Smooth muscle cell (in vitro differentiated cells): ENCODE results near the gene DSCAM. TPM values are rescaled to one million over a fixed set of nuclear protein-coding genes. Genes with fewer than 3 reads are reported as not detected.

Experiments
- DNase-seq: peaks from one replicate; lab custom pipeline; 2025; ENCODE audit not compliant: unreplicated experiment; lab: John Stamatoyannopoulos, UW
- H2AFZ ChIP-seq: fragments of 200-600 bp; sonication (generic); 2 replicates; pipeline ENCODE4 v1.6.0; 2016; ENCODE audit warnings: antibody characterized with exemption, low read depth, mild to moderate bottlenecking
- H3F3A ChIP-seq: fragments of 200-600 bp; sonication (generic); 2 replicates; pipeline ENCODE4 v1.6.0; 2017; ENCODE audit warnings: antibody characterized with exemption, low read depth
- H3K27ac ChIP-seq: fragments of 200-600 bp; sonication (generic); 2 replicates; pipeline ENCODE4 v1.5.1; 2016; ENCODE audit warnings: low read depth, mild to moderate bottlenecking
- H3K27me3 ChIP-seq: fragments of 200-600 bp; sonication (generic); 2 replicates; pipeline ENCODE4 v1.6.1; 2016; ENCODE audit warnings: low read depth, mild to moderate bottlenecking
- H3K36me3 ChIP-seq: fragments of 200-600 bp; sonication (generic); 2 replicates; pipeline ENCODE4 v1.5.1; 2016; ENCODE audit warnings: low read depth
- H3K4me1 ChIP-seq: fragments of 200-600 bp; sonication (generic); 2 replicates; pipeline ENCODE4 v1.5.1; 2016; ENCODE audit warnings: low read depth
- H3K4me2 ChIP-seq: fragments of 200-600 bp; sonication (generic); 2 replicates; pipeline ENCODE4 v1.6.0; 2016; ENCODE audit warnings: mild to moderate bottlenecking
- H3K4me3 ChIP-seq: fragments of 200-600 bp; sonication (generic); 2 replicates; pipeline ENCODE4 v1.5.1; 2016; ENCODE audit warnings: mild to moderate bottlenecking
- H3K79me2 ChIP-seq: fragments of 200-600 bp; sonication (generic); 2 replicates; pipeline ENCODE4 v1.6.0; 2016; ENCODE audit warnings: low read depth, mild to moderate bottlenecking
- H3K9ac ChIP-seq: fragments of 200-600 bp; sonication (generic); 2 replicates; pipeline ENCODE4 v1.6.0; 2016; ENCODE audit warnings: low read depth
- H3K9me3 ChIP-seq: fragments of 200-600 bp; sonication (generic); replicated peaks from 2 replicates; pipeline ENCODE4 v1.5.1; 2016; ENCODE audit warnings: low read depth
- H4K20me1 ChIP-seq: fragments of 200-600 bp; sonication (generic); 2 replicates; pipeline ENCODE4 v1.6.0; 2016; ENCODE audit warnings: low read depth
- WGBS: methylation state at CpG from one replicate; pipeline ENCODE4 v1.1.7; 2016; ENCODE audit warnings: low lambda C conversion rate; 5-methylcytosine and 5-hydroxymethylcytosine counted together
- polyA plus RNA-seq: library from polyadenylated mRNA; unstranded; fragments of >200 nt; fragmentation: Nextera tagmentation; extraction: Ambion mirVana; gene quantifications from 2 replicates; pipeline ENCODE4 v1.2.1, GENCODE V29; 2016
- total RNA-seq: library from RNA; depleted of rRNA; stranded (reverse); fragments of >200 nt; gene quantifications from 2 replicates; pipeline ENCODE4 v1.2.3, GENCODE V29; 2014
- TF ChIP-seq, protein P1 (sequence below): fragments of 200-600 bp; sonication (generic); IDR thresholded peaks from 2 replicates; pipeline ENCODE4 v1.5.1; 2017; ENCODE audit warnings: borderline replicate concordance, mild to moderate bottlenecking, antibody characterized with exemption; ENCODE audit not compliant: insufficient read depth, poor library complexity, severe bottlenecking

Gene DSCAM
- total and polyA plus RNA-seq, 2 experiments from 2014 or later, result not detected

DNA sequence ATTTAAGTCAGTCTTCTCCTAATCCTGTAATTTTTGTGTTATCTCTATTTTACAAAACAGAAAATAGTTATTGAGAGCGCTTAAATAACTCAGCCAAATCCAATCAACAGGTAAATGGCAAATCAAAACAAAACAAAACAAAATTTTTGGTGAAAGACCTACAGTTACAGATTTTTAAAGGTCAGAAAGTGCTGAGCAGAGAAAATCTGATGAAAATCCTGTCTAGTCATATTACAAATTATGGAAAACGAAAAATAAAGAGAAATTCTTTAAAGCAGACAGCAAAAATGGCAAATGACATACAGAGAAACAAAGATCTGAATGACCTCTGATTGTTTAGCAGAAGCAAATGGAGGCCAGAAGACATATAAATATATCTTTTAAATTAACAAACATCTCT is 497.4 kb downstream of the DSCAM start:
- Histone ChIP-seq H3K9ac (no peak overlapping the region), H2AFZ (no peak overlapping the region), H3K79me2 (no peaks in the 10 kb centered on the region), H3K27me3 (no peaks in the 10 kb centered on the region), H4K20me1 (no peaks in the 10 kb centered on the region), H3K27ac (no peak overlapping the region), H3K9me3 (no peaks in the 10 kb centered on the region), H3K4me2 (no peak overlapping the region), H3K4me3 (no peak overlapping the region), H3K4me1 (no peaks in the 10 kb centered on the region), H3K36me3 (no peaks in the 10 kb centered on the region), H3F3A (no peaks in the 10 kb centered on the region)
- WGBS, result 81% methylated on average over 2 of the region's 2 CpGs
- no peak for DNase-seq
- TF ChIP-seq, protein P1, sequence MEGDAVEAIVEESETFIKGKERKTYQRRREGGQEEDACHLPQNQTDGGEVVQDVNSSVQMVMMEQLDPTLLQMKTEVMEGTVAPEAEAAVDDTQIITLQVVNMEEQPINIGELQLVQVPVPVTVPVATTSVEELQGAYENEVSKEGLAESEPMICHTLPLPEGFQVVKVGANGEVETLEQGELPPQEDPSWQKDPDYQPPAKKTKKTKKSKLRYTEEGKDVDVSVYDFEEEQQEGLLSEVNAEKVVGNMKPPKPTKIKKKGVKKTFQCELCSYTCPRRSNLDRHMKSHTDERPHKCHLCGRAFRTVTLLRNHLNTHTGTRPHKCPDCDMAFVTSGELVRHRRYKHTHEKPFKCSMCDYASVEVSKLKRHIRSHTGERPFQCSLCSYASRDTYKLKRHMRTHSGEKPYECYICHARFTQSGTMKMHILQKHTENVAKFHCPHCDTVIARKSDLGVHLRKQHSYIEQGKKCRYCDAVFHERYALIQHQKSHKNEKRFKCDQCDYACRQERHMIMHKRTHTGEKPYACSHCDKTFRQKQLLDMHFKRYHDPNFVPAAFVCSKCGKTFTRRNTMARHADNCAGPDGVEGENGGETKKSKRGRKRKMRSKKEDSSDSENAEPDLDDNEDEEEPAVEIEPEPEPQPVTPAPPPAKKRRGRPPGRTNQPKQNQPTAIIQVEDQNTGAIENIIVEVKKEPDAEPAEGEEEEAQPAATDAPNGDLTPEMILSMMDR, result no peak

- Histone ChIP-seq H2AFZ (no peak overlapping the region), H3K9ac (no peak overlapping the region), H3F3A (no peaks in the 10 kb centered on the region), H3K36me3 (no peaks in the 10 kb centered on the region), H3K27me3 (no peaks in the 10 kb centered on the region), H3K27ac (no peak overlapping the region), H3K4me1 (no peaks in the 10 kb centered on the region), H3K4me2 (no peak overlapping the region), H3K9me3 (no peaks in the 10 kb centered on the region), H3K4me3 (no peak overlapping the region), H4K20me1 (no peaks in the 10 kb centered on the region), H3K79me2 (no peaks in the 10 kb centered on the region)
- 95% methylated on average over 9 of the region's 9 CpGs for WGBS
- no peak for DNase-seq
- TF ChIP-seq, protein P1, result no peak
Measured at GRCh38 chr21:40345711-40346321, 501.1 kb downstream of the DSCAM start.

DNA sequence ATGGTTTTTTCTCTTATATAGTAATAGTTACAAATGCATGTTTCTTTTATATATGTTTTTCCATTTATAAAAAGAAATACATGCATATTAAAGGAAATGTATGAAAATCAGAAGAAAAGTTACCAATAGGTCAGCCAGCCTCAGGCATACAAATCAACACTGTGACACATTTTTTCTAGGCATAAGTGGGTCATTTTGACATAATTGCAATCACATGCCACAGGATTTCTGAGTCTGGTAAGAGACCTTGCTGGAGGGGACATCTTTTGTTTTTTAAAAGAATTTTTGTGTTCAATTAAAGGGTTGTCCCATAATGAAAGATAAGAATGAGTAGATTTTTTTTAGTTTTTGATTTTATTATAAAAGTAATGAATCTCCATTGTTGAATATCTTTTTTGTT is 506.6 kb downstream of the DSCAM start:
- Histone ChIP-seq H3K9me3 (no peaks in the 10 kb centered on the region), H3K4me1 (no peaks in the 10 kb centered on the region), H3K4me3 (no peak overlapping the region), H2AFZ (no peak overlapping the region), H4K20me1 (no peaks in the 10 kb centered on the region), H3K79me2 (no peaks in the 10 kb centered on the region), H3K27ac (no peak overlapping the region), H3K9ac (no peak overlapping the region), H3K36me3 (no peaks in the 10 kb centered on the region), H3K4me2 (no peak overlapping the region), H3F3A (no peaks in the 10 kb centered on the region), H3K27me3 (peaks cover 4% of the 10 kb centered on the region)
- no peak for DNase-seq
- TF ChIP-seq, protein P1, result no peak

GRCh38 chr21:40339050-40339449 is 507.9 kb downstream of the DSCAM start:
- no peaks in the 10 kb centered on the region for H3K79me2 ChIP-seq
- no peaks in the 10 kb centered on the region for H3K9me3 ChIP-seq
- H3K27ac ChIP-seq, result no peak overlapping the region
- no peak overlapping the region for H3K9ac ChIP-seq
- H3F3A ChIP-seq, result no peaks in the 10 kb centered on the region
- WGBS, result 94% methylated on average over 18 of the region's 18 CpGs
- no peak for DNase-seq
- H3K4me1 ChIP-seq, result no peaks in the 10 kb centered on the region
- H4K20me1 ChIP-seq, result no peaks in the 10 kb centered on the region
- H2AFZ ChIP-seq, result no peak overlapping the region
- H3K4me2 ChIP-seq, result no peak overlapping the region
- H3K27me3 ChIP-seq, result peaks cover 4% of the 10 kb centered on the region
- H3K36me3 ChIP-seq, result no peaks in the 10 kb centered on the region
- H3K4me3 ChIP-seq, result no peak overlapping the region
- TF ChIP-seq, protein P1, result no peak
